Measurements from ENCODE around the gene EIF3D. TPM values are rescaled to one million over a fixed set of nuclear protein-coding genes. Genes with fewer than 3 reads are reported as not detected.

Gene EIF3D, protein sequence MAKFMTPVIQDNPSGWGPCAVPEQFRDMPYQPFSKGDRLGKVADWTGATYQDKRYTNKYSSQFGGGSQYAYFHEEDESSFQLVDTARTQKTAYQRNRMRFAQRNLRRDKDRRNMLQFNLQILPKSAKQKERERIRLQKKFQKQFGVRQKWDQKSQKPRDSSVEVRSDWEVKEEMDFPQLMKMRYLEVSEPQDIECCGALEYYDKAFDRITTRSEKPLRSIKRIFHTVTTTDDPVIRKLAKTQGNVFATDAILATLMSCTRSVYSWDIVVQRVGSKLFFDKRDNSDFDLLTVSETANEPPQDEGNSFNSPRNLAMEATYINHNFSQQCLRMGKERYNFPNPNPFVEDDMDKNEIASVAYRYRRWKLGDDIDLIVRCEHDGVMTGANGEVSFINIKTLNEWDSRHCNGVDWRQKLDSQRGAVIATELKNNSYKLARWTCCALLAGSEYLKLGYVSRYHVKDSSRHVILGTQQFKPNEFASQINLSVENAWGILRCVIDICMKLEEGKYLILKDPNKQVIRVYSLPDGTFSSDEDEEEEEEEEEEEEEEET
- total RNA-seq, result 316 and 334 TPM in 2 replicates

DNA sequence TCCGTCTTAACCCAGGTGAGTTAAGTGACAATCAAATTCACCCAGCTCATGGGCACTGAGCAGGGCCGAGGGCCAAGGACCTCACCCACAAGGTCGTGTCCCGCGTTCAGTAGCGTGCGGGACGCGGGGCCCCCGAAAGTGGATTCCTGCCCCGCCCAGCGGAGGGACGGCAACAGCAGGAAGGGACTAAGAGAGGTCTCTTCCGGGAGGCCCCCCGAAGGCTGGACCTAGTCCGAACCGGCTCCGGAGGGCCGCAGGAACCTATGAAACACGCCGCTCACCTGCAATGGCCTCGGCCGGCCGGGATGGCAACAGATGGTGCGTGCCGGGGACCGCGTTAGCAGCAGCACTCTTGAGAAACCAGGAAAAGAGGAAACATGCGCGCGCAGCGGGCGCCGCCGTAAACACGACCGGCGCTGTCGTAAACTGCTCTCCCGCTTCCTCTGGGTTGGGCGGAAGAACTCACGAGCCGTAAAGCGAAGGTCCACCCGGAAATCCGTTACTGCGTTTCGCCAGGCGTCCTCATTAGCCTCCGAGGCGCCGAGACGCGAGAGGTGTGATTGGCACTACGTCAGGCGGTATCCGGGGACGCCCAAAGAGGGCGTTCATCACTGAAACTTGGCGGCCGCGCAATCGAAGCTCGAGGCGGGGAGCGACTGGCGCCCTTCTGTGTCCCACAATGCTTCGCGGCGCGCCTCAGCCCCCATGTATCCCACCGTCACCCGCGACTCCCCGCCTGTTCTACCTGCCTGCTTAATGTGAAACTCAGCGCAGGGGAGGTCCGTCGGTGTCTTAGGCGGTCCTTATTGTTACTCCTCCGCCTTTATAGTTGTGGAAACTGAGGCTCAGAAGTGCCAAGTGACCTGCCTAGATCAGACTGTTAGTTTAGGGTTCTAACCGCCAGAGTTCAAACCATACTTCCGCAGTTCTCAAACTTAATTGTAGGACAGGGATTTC, at the start of gene EIF3D:
Gene EIF3D, minus strand, starts transcription at position 372 of the 957 bp plus-strand sequence. CDS start 3,045 bp downstream, outside the sequence.

GRCh38 chr22:36506637-36507517, 22.1 kb downstream of the EIF3D start, which contains the start of gene FOXRED2:
TSS of gene FOXRED2 (minus strand) at chr22:36507040. CDS start at chr22:36506422, 618 bp downstream.

GRCh38 chr22:36481393-36482168, 47.4 kb downstream of the EIF3D start, which contains the start of gene TXN2:
TSS of gene TXN2 (minus strand) at chr22:36481640. CDS start at chr22:36480837, 803 bp downstream.

Other genes with a start within 250 kb of the EIF3D start
- 502 and 538 TPM in 2 replicates for gene MYH9, start 141.2 kb downstream of the EIF3D start, total RNA-seq
- gene TXN2, start 47.5 kb downstream of the EIF3D start, total RNA-seq, result 34.6 and 36.6 TPM in 2 replicates
- 13.2 and 16.3 TPM in 2 replicates for gene FOXRED2, start 22.1 kb downstream of the EIF3D start, total RNA-seq
- gene CACNG2, start 174.6 kb upstream of the EIF3D start, total RNA-seq, result not detected in 2 replicates
- gene IFT27, start 247.0 kb upstream of the EIF3D start, total RNA-seq, result 16.1 and 16.5 TPM in 2 replicates